GM19043 (cell line): ENCODE measurements around the gene PGA3.
A peak's percentile ranks its signal among the peaks of the same experiment; 100 is the strongest.
"Not testable (repeated sequence)": the region's sequence is repeated elsewhere in the genome, so short reads cannot be mapped to it uniquely, and the experiment has no call there.

ENCODE experiments used
- ATAC-seq: cut with Tn5 transposase; IDR thresholded peaks from one replicate; pipeline ENCODE4 v1.9.1; 2021; ENCODE audit warnings: low read depth; ENCODE audit not compliant: unreplicated experiment

The PGA3 gene

GRCh38 chr11:61202950-61203746 is at the start of gene PGA3:
PGA3 (plus strand) TSS chr11:61203515; CDS start chr11:61203565, 50 bp downstream.
- ATAC-seq: not testable (repeated sequence)

- ATAC-seq: no peak
Observed at GRCh38 chr11:61153593-61154095, 49.7 kb upstream of the PGA3 start.

GRCh38 chr11:61154528-61154927 is 48.8 kb upstream of the PGA3 start:
- ATAC-seq: no peak

GRCh38 chr11:61155312-61155711 is 48.0 kb upstream of the PGA3 start:
- ATAC-seq: no peak

- no peak for ATAC-seq
Observed at GRCh38 chr11:61155741-61156140, 47.6 kb upstream of the PGA3 start.

GRCh38 chr11:61157743-61158142 is 45.6 kb upstream of the PGA3 start:
- no peak for ATAC-seq

- ATAC-seq: no peak
Observed at GRCh38 chr11:61158691-61159381, 44.5 kb upstream of the PGA3 start.

- ATAC-seq: no peak
Observed at GRCh38 chr11:61160487-61161189, 42.7 kb upstream of the PGA3 start.

- peak; percentile 67 for ATAC-seq
Observed at GRCh38 chr11:61161190-61162091, 41.9 kb upstream of the PGA3 start, which contains the start of gene VPS37C. VPS37C (minus strand) TSS chr11:61161426; CDS start chr11:61138829, 22,597 bp downstream.

- no peak for ATAC-seq
Observed at GRCh38 chr11:61162092-61162941, 41.0 kb upstream of the PGA3 start.

- no peak for ATAC-seq
Observed at GRCh38 chr11:61163021-61163420, 40.3 kb upstream of the PGA3 start.

GRCh38 chr11:61163714-61164605 is 39.4 kb upstream of the PGA3 start:
- ATAC-seq: no peak

- ATAC-seq: no peak
Observed at GRCh38 chr11:61164606-61165424, 38.5 kb upstream of the PGA3 start.

- not testable (repeated sequence) for ATAC-seq
Observed at GRCh38 chr11:61165785-61166184, 37.5 kb upstream of the PGA3 start.

GRCh38 chr11:61166331-61166730 is 37.0 kb upstream of the PGA3 start:
- ATAC-seq: not testable (repeated sequence)

GRCh38 chr11:61168042-61168688 is 35.1 kb upstream of the PGA3 start:
- ATAC-seq: no peak

- no peak for ATAC-seq
Observed at GRCh38 chr11:61168800-61169199, 34.5 kb upstream of the PGA3 start.
